NCI-H1092 (cell line): ENCODE measurements around the gene NIM1K.
A peak's percentile ranks its signal among the peaks of the same experiment; 100 is the strongest.
"Not testable (repeated sequence)": the region's sequence is repeated elsewhere in the genome, so short reads cannot be mapped to it uniquely, and the experiment has no call there.

Experiments
- DNase-seq: peaks from one replicate; lab custom pipeline; 2025; lab: John Stamatoyannopoulos, UW

The NIM1K gene

GRCh38 chr5:43230707-43231106 is 38.7 kb downstream of the NIM1K start:
- no peak for DNase-seq

- DNase-seq, result no peak
Measured at GRCh38 chr5:43231977-43232376, 40.0 kb downstream of the NIM1K start.

- DNase-seq, result peak; percentile 56
Measured at GRCh38 chr5:43232943-43233833, 41.2 kb downstream of the NIM1K start.

- no peak for DNase-seq
Measured at GRCh38 chr5:43233946-43234345, 41.9 kb downstream of the NIM1K start.

- no peak for DNase-seq
Measured at GRCh38 chr5:43236653-43237355, 44.8 kb downstream of the NIM1K start.

GRCh38 chr5:43242196-43242595 is 50.2 kb downstream of the NIM1K start:
- no peak for DNase-seq

- no peak for DNase-seq
Measured at GRCh38 chr5:43243270-43243669, 51.2 kb downstream of the NIM1K start.

GRCh38 chr5:43244823-43245565 is 53.0 kb downstream of the NIM1K start:
- no peak for DNase-seq

GRCh38 chr5:43245724-43246385 is 53.8 kb downstream of the NIM1K start:
- no peak for DNase-seq

- DNase-seq, result no peak
Measured at GRCh38 chr5:43251754-43252153, 59.7 kb downstream of the NIM1K start.

- DNase-seq, result no peak
Measured at GRCh38 chr5:43255704-43256103, 63.7 kb downstream of the NIM1K start.

- DNase-seq, result no peak
Measured at GRCh38 chr5:43256261-43256966, 64.4 kb downstream of the NIM1K start.

- DNase-seq, result no peak
Measured at GRCh38 chr5:43258116-43258515, 66.1 kb downstream of the NIM1K start.

- DNase-seq, result not testable (repeated sequence)
Measured at GRCh38 chr5:43262269-43262668, 70.2 kb downstream of the NIM1K start.

- no peak for DNase-seq
Measured at GRCh38 chr5:43268188-43268820, 76.3 kb downstream of the NIM1K start.

GRCh38 chr5:43270645-43271044 is 78.6 kb downstream of the NIM1K start:
- DNase-seq, result no peak

- DNase-seq, result no peak
Measured at GRCh38 chr5:43273552-43273951, 81.5 kb downstream of the NIM1K start.

GRCh38 chr5:43274435-43275114 is 82.5 kb downstream of the NIM1K start:
- no peak for DNase-seq

GRCh38 chr5:43275391-43275790 is 83.4 kb downstream of the NIM1K start:
- no peak for DNase-seq

GRCh38 chr5:43279548-43280274 is 87.7 kb downstream of the NIM1K start:
- no peak for DNase-seq
